ENCODE measurements around the gene PCDHGA4.

GRCh38 chr5:141351591-141351990, 3.2 kb upstream of the PCDHGA4 start:
- TF ChIP-seq CTCF (IDR thresholded peaks at IDR 0.05) (no peak), POLR2AphosphoS5 (IDR thresholded peaks at IDR 0.05) (no peak), POLR2A (IDR thresholded peaks at IDR 0.05) (no peak)
